Natural killer cell (primary cell): ENCODE results near the gene NEMP2. TPM values are rescaled to one million over a fixed set of nuclear protein-coding genes. Genes with fewer than 3 reads are reported as not detected.

Experiments used
- ATAC-seq, 3 donors: fragments of 150-1000 bp in 2 of 3; fragments of 200-7000 bp in 1 of 3; cut with Tn5 transposase; 1 replicate in 1 of 3; 2 replicates in 2 of 3; pipeline ENCODE4 v1.10.0; 2021; ENCODE audit warnings: mild to moderate bottlenecking in 2 of 3, moderate library complexity in 2 of 3
- DNase-seq, 2 donors: peaks; one replicate each; pipeline versions ENCODE4 v3.0.0 to v3.0.0-alpha.2; 2013 to 2021; ENCODE audit warnings: mixed read lengths in 1 of 2
- H3K27ac ChIP-seq: one replicate; pipeline ENCODE4 v1.5.1; 2013; ENCODE audit warnings: mild to moderate bottlenecking, low read length
- H3K27me3 ChIP-seq: one replicate; pipeline ENCODE4 v1.6.1; 2013; ENCODE audit warnings: low read length; ENCODE audit not compliant: control insufficient read depth, insufficient read depth
- H3K36me3 ChIP-seq: one replicate; pipeline ENCODE4 v1.6.1; 2013; ENCODE audit warnings: low read length; ENCODE audit not compliant: control insufficient read depth, insufficient read depth
- H3K4me1 ChIP-seq: one replicate; pipeline ENCODE4 v1.6.1; 2013; ENCODE audit warnings: low read length; ENCODE audit not compliant: control insufficient read depth, insufficient read depth
- H3K4me3 ChIP-seq: one replicate; pipeline ENCODE4 v1.5.1; 2013; ENCODE audit warnings: low read length
- H3K9me3 ChIP-seq: one replicate; pipeline ENCODE4 v1.6.1; 2013; ENCODE audit warnings: low read length; ENCODE audit not compliant: control insufficient read depth, insufficient read depth
- H3K27ac Mint-ChIP-seq, 2 donors: one replicate each; pipeline ENCODE4 v1.8.0; 2022; ENCODE audit warnings: mild to moderate bottlenecking in 2 of 2, mixed read lengths in 2 of 2, moderate library complexity in 1 of 2
- H3K27me3 Mint-ChIP-seq, 2 donors: one replicate each; pipeline ENCODE4 v1.8.0; 2022; ENCODE audit warnings: low read depth in 2 of 2, mixed read lengths in 2 of 2
- H3K36me3 Mint-ChIP-seq: one replicate; pipeline ENCODE4 v1.8.0; 2022; ENCODE audit warnings: mixed read lengths
- H3K4me1 Mint-ChIP-seq, 2 donors: one replicate each; pipeline ENCODE4 v1.8.0; 2022; ENCODE audit warnings: mixed read lengths in 2 of 2
- H3K4me3 Mint-ChIP-seq: one replicate; pipeline ENCODE4 v1.8.0; 2022; ENCODE audit warnings: mild to moderate bottlenecking, moderate library complexity, mixed read lengths
- H3K9me3 Mint-ChIP-seq, 2 donors: one replicate each; pipeline ENCODE4 v1.8.0; 2022; ENCODE audit warnings: mixed read lengths in 2 of 2
- WGBS: methylation state at CpG from one replicate; pipeline ENCODE4 v1.1.7; 2013; ENCODE audit warnings: missing lambda C conversion rate; ENCODE audit not compliant: insufficient coverage; 5-methylcytosine and 5-hydroxymethylcytosine counted together
- intact Hi-C: fragments of 100-400 bp; cut with micrococcal nuclease; formaldehyde crosslinking; loops from one replicate; pipeline ENCODE4 v1.14.2; 2022
- total RNA-seq, 4 donors: library from RNA; stranded (reverse); fragments of 120-200 nt in 1 of 4; gene quantifications; one replicate each; pipeline versions ENCODE4 v1.2.3 to v1.2.4, GENCODE V29; 2013 to 2022
- TF ChIP-seq, protein P1 (sequence below): fragments of 200-600 bp; IDR thresholded peaks from one replicate; pipeline ENCODE4 v1.8.0; 2022; ENCODE audit warnings: antibody characterized with exemption

NEMP2 gene
- total RNA-seq, 3 donors from 2014 or later (not counting 1 experiment from before 2014, with no cell fraction given), result 17.2 to 21.0 (median 18.3) TPM

GRCh38 chr2:190507135-190507534 lies 27.4 kb downstream of the NEMP2 start:
- H3K4me1 Mint-ChIP-seq, result peaks cover 9 to 15% of the 10 kb centered on the region in 2 donors
- H3K27ac Mint-ChIP-seq, result peak overlapping the region; percentile 17 to 81
- no peak for ATAC-seq
- intact Hi-C loops, result no loop called here
- H3K27me3 Mint-ChIP-seq, result no peaks in the 10 kb centered on the region
- Histone ChIP-seq H3K36me3 (peaks cover 62% of the 10 kb centered on the region), H3K27me3 (no peaks in the 10 kb centered on the region), H3K27ac (no peak overlapping the region), H3K9me3 (no peaks in the 10 kb centered on the region), H3K4me3 (no peak overlapping the region), H3K4me1 (no peaks in the 10 kb centered on the region)
- 77% methylated on average over 4 of the region's 4 CpGs for WGBS
- TF ChIP-seq, protein P1, sequence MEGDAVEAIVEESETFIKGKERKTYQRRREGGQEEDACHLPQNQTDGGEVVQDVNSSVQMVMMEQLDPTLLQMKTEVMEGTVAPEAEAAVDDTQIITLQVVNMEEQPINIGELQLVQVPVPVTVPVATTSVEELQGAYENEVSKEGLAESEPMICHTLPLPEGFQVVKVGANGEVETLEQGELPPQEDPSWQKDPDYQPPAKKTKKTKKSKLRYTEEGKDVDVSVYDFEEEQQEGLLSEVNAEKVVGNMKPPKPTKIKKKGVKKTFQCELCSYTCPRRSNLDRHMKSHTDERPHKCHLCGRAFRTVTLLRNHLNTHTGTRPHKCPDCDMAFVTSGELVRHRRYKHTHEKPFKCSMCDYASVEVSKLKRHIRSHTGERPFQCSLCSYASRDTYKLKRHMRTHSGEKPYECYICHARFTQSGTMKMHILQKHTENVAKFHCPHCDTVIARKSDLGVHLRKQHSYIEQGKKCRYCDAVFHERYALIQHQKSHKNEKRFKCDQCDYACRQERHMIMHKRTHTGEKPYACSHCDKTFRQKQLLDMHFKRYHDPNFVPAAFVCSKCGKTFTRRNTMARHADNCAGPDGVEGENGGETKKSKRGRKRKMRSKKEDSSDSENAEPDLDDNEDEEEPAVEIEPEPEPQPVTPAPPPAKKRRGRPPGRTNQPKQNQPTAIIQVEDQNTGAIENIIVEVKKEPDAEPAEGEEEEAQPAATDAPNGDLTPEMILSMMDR, result no peak
- no peak overlapping the region for H3K4me3 Mint-ChIP-seq
- DNase-seq, result no peak
- no peaks in the 10 kb centered on the region for H3K9me3 Mint-ChIP-seq
- H3K36me3 Mint-ChIP-seq, result peaks cover 16% of the 10 kb centered on the region

DNA sequence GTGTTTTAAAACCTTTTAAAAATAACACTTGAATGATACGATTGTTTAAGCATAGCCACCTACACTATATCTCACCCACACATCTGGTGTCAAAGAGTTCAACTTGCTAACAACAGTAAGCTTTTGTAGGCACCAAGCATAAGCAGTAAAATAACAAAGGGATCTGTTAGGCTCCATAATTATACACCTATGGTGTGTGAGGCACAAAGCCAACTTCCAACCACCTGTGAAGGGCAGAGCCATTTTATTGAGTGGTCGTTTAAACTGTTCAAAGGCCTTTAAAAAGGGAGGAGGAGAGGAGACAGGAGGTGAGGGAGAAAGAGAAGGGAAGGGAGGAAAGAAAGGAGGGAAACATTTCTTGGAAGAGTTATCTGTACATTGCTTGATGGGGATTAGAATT lies 27.9 kb downstream of the NEMP2 start:
- TF ChIP-seq, protein P1, result no peak
- Histone ChIP-seq H3K9me3 (no peaks in the 10 kb centered on the region), H3K27ac (no peak overlapping the region), H3K4me1 (no peaks in the 10 kb centered on the region), H3K4me3 (no peak overlapping the region), H3K36me3 (peaks cover 66% of the 10 kb centered on the region), H3K27me3 (no peaks in the 10 kb centered on the region)
- peak overlapping the region; percentile 17 to 81 for H3K27ac Mint-ChIP-seq
- intact Hi-C loops, result no loop called here
- H3K27me3 Mint-ChIP-seq, result no peaks in the 10 kb centered on the region
- peaks cover 9 to 15% of the 10 kb centered on the region in 2 donors for H3K4me1 Mint-ChIP-seq
- WGBS, result 61% methylated on average over 2 of the region's 2 CpGs
- H3K4me3 Mint-ChIP-seq, result no peak overlapping the region
- ATAC-seq (no peak), DNase-seq (no peak)
- H3K36me3 Mint-ChIP-seq, result peaks cover 17% of the 10 kb centered on the region
- H3K9me3 Mint-ChIP-seq, result no peaks in the 10 kb centered on the region

DNA sequence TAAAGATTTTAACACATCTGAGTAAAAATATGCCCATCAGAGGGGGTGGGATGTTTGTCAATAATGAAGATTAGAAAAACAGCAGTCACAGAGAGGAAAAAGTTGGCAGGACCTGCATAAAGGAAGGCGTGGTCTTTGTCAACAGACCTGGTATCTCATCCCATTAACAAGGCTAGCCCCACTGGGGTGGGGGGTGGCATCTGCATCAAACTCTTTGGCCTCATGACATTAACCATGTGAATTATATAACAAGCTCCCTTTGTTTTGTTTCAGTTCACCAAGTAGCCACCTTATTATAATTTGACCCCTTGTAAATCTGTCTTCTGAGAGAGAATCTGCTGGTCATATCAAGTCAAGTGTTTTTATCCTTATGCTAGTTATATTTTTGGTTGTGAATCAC lies 28.8 kb downstream of the NEMP2 start:
- H3K27me3 Mint-ChIP-seq, result no peaks in the 10 kb centered on the region
- Histone ChIP-seq H3K27me3 (no peaks in the 10 kb centered on the region), H3K9me3 (no peaks in the 10 kb centered on the region), H3K4me3 (no peak overlapping the region), H3K4me1 (no peaks in the 10 kb centered on the region), H3K36me3 (peaks cover 75% of the 10 kb centered on the region), H3K27ac (no peak overlapping the region)
- no peak overlapping the region for H3K4me3 Mint-ChIP-seq
- H3K27ac Mint-ChIP-seq, result peak overlapping the region; percentile 17 to 81
- intact Hi-C loops, result no loop called here
- TF ChIP-seq, protein P1, result no peak
- ATAC-seq (no peak), DNase-seq (no peak)
- 100% methylated on average over 1 of the region's 1 CpG for WGBS
- H3K36me3 Mint-ChIP-seq, result peaks cover 17% of the 10 kb centered on the region
- peaks cover 9 to 22% of the 10 kb centered on the region in 2 donors for H3K4me1 Mint-ChIP-seq
- no peaks in the 10 kb centered on the region for H3K9me3 Mint-ChIP-seq

GRCh38 chr2:190504912-190505311 lies 29.6 kb downstream of the NEMP2 start:
- intact Hi-C loops, result no loop called here
- no peak overlapping the region for H3K27ac ChIP-seq
- no peaks in the 10 kb centered on the region for H3K27me3 ChIP-seq
- no peak for ATAC-seq
- peaks cover 78% of the 10 kb centered on the region for H3K36me3 ChIP-seq
- no peak overlapping the region for H3K4me3 ChIP-seq
- peaks cover 22% of the 10 kb centered on the region for H3K36me3 Mint-ChIP-seq
- TF ChIP-seq, protein P1, result no peak
- 100% methylated on average over 2 of the region's 3 CpGs for WGBS
- H3K27ac Mint-ChIP-seq, result no peak overlapping the region
- DNase-seq, result no peak
- no peak overlapping the region for H3K4me3 Mint-ChIP-seq
- H3K9me3 ChIP-seq, result no peaks in the 10 kb centered on the region
- H3K4me1 Mint-ChIP-seq, result peaks cover 9 to 22% of the 10 kb centered on the region in 2 donors
- H3K27me3 Mint-ChIP-seq, result no peaks in the 10 kb centered on the region
- H3K9me3 Mint-ChIP-seq, result no peaks in the 10 kb centered on the region
- H3K4me1 ChIP-seq, result no peaks in the 10 kb centered on the region
